DMS79 (cell line): ENCODE measurements around the gene TBX4.
"Not testable (repeated sequence)": the region's sequence is repeated elsewhere in the genome, so short reads cannot be mapped to it uniquely, and the experiment has no call there.

Experiments used
- DNase-seq: peaks from one replicate; lab custom pipeline; 2025; lab: John Stamatoyannopoulos, UW

The TBX4 gene

DNA sequence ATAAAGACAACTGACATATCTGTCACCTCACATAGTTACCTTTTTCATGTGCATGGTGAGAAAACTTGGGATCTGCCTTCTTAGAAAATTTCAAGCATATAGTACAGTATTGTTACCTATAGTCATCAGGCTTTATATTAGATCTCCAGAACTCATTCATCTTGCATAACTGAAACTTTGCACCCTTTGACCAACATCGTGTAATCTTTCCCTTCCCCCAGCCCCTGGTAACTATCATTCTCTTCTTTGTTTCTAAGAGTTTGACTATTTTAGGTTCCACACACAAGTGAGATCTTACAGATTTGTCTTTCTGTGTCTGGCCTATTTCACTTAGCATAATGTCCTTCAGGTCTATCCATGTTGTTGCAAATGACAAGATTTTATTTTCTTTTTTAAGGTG lies 22.9 kb upstream of the TBX4 start:
- no peak for DNase-seq

- DNase-seq = not testable (repeated sequence)
Measured at GRCh38 chr17:61429831-61430230, 22.4 kb upstream of the TBX4 start.

DNA sequence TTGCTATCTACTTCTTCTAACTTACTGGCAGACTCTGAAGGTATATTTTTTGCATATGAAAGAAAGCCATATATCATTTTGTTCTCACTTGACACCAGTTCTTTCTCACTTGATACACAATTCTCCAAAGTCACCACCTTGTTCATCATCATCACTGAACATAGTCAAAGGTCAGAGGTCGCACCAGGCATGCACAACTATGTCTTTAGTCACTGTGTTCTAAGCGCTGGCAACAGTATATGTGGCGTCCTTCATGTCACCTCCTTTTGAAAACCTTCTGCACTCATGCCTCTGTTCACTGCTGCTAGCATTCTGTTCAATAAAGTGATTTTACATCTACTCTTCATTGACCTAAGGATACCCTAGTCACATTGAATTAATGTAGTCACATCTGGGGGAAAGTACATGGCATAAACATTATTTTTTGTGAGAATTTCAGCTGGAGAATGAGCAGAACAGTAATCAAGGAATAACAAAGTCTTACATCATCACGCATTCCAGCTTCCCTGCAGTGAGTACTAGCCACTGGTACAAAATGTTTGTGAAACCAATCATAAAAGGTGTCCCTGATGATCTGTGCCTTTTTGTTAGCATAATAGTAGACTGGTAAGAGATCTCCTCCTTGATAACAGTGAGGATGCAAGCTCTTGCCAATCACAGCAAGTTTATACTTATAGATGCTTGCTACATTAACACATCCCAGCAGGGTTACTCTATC lies 20.5 kb upstream of the TBX4 start:
- no peak for DNase-seq

DNA sequence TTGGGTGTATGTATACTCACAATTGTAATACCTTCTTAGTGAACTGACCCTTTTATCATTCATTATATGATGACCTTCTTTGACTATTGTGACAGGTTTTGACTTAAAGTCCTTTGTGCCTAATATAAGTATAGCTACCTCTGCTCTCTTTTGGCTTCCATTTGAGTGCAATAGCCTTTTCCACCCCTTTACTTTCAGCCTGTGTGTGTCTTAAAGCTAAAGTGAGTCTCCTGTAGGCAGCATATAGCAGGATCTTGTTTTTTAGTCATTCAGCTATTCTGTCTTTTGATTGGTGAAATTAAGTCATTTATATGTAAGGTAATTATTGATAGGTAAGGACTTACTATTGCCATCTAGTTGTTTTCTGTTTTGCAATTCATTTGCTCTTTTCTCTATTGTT lies 15.9 kb upstream of the TBX4 start:
- DNase-seq = no peak

DNA sequence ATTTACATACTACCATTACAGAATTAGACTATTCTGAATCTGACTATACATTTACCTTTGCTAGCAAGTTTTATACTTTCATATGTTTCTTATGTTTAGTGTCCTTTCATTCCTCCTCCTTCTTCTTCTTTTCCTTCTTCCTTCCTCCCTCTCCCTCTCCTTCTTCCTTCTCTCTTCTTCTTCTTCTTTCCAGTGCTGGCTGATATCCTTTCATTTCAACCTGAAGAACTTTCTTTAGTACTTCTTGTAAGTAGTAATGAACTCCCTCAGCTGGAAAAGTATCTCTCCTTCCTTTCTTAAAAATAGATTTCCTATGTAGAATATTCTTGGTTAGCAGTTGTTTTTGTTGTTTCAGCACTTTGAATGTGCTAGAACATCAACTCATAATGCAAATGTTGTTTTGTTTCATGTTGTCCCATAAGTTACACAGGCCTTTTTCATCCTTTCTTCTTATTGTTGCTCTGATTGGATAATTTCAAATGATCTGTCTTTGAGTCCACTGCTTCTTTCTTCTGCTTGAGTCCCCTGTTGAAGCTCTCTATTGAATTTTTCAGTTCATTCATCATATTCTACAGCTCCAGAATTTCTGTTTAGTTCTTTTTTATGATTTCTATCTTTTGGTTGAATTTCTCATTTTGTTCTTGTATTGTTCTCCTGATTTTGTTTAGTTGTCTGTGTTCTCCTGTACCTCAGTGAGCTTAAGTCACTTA lies 15.1 kb upstream of the TBX4 start:
- no peak for DNase-seq

DNA sequence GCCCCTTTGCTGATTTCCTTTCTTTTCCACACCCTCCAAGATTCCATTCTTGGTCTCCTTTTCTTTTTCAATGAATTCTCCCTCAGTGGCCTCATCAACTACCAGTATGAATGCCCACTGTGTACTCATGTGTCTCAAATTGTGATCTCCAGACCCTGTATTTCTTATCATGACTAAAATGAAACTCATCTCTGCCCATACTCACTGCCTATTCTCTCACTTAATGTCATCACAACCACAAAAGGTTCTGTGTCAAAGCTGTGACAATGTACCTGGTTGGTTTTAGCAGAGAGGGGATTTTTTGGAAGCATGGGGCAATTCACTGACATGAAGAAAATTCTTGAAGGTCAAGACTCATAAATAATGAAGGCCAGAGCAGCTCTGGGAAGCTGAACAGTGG lies 11.5 kb upstream of the TBX4 start:
- no peak for DNase-seq

DNA sequence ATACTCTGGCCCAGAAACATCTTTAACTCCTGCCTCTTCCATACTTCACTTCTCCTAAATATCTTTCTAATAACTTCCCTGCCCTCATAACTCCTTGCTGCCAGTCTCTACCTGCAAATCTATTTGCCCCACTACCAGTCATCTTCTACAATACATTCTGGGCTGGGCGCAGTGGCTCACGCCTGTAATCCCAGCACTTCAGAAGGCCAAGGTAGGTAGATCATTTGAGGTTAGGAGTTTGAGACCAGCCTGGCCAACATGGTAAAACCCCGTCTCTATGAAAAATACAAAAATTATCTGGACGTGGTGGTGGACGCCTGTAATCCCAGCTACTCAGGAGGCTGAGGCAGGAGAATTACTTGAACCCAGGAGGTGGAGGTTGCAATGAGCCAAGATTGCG lies 10.7 kb upstream of the TBX4 start:
- DNase-seq = not testable (repeated sequence)

GRCh38 chr17:61442136-61442775 lies 10.0 kb upstream of the TBX4 start:
- no peak for DNase-seq

DNA sequence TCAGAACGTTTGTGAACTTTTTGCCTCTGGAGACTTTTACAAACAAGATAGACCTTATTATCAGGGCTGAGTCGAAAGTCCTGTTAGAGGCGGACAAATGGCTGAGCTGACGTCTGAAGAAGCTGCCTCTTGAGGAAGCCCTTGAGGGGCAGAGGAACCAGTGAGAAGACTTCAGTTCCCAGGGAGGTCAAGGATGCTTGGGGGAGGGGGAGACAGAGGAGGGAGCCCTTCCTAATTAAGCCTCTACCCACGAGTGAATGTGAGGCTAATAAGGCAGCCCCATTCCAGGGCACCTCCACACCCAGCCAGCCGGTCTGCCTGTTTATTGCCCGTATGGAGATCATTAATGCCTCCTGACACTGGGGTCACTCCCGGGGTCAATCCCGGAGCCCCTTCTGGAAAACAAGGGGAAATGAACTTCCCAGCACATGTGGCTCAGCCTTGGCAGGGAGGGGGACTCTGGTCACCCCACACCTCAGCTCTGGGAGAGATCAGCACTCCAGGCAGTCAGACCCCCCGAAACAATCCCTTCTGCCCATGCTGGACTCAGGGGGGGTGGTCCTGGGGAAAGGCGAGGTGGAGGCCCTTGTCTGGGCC lies 9.2 kb upstream of the TBX4 start:
- no peak for DNase-seq

DNA sequence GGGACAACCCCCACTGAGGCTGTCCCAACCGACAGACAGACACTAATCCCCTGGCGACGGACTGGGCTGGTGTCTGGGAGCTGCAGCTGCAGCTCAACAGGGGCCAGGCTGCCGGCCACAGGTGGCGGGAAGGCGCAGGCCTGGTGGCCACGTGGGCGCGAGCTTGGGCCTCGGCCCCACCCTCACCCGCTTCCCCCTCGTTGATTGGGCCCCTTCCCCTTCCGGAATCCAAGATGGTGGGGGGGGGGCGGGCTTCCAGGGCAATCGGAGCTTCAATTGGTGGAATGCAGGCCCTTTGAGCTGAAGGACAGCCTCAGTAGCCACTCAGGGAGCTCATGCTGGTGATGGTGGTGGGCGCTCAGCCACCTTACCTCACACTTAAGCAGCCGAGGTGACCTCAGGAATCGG lies 8.7 kb upstream of the TBX4 start:
- DNase-seq = no peak

- no peak for DNase-seq
Measured at GRCh38 chr17:61444075-61444474, 8.1 kb upstream of the TBX4 start.

GRCh38 chr17:61444831-61445230 lies 7.4 kb upstream of the TBX4 start:
- no peak for DNase-seq

GRCh38 chr17:61447358-61447757 lies 4.9 kb upstream of the TBX4 start:
- no peak for DNase-seq

- no peak for DNase-seq
Measured at GRCh38 chr17:61448042-61448441, 4.2 kb upstream of the TBX4 start.

GRCh38 chr17:61449140-61449539 lies 3.1 kb upstream of the TBX4 start:
- not testable (repeated sequence) for DNase-seq

GRCh38 chr17:61449707-61450640 lies 2.2 kb upstream of the TBX4 start:
- DNase-seq = no peak

GRCh38 chr17:61450641-61451537 lies 1.3 kb upstream of the TBX4 start:
- no peak for DNase-seq

- no peak for DNase-seq
Measured at GRCh38 chr17:61451538-61452300, 503 bp upstream of the TBX4 start.

DNA sequence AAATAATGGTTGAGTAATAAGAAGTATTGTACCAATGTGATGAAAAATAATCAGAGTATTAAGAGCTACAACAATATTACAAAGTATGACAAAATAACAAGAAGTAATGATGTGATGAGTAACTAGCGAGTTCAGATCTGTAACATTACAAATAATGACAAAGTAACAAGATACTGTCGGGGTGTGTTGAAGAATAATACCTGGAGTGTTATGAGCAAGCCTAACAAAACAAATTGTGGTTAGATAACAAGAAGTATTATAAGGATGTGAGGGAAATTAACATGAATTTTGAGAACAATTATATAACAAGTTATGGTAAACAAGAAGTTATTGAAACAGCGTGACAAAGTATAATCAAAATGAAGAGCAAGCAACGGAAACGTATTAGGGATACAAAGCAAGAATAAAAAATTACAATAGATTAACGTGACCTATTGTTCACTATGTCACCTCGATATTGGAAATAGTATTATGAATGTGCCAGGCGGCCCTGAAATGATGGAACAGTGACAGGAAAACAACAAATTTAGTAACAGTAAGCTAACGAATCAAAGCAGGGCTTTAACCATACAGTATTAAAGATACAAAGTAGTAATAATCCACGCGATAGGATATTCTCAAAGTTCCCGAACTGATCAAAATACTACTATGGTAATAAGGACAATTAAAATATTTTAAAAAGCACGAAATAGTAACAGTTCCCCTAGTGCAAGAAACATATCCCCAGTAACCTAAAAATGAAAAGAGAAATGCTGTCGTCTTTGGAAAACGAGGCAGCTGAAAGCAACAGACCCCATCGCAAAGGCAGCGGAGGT lies 1.6 kb downstream of the TBX4 start:
- DNase-seq = no peak
